HAP-1 (cell line): Measurements from ENCODE around the gene CSF2.

Source experiments
- DNase-seq, 2 experiments: peaks; one replicate each; pipeline ENCODE4 v3.0.0-alpha.2; 2016 to 2020; ENCODE audit warnings: low spot score in 2 of 2
- H3K27me3 ChIP-seq: fragments of 250-450 bp; sonication (Bioruptor Pico); 2 replicates; pipeline ENCODE4 v1.5.1; 2020; ENCODE audit warnings: low read depth, mild to moderate bottlenecking, moderate library complexity
- H3K36me3 ChIP-seq: fragments of 250-450 bp; sonication (Bioruptor Pico); replicated peaks from 2 replicates; pipeline ENCODE4 v1.5.1; 2020; ENCODE audit warnings: mild to moderate bottlenecking
- H3K4me1 ChIP-seq: fragments of 250-450 bp; sonication (Bioruptor Pico); 2 replicates; pipeline ENCODE4 v1.5.1; 2020; ENCODE audit warnings: mild to moderate bottlenecking
- H3K4me3 ChIP-seq: fragments of 250-450 bp; sonication (Bioruptor Pico); 2 replicates; pipeline ENCODE4 v1.5.1; 2020; ENCODE audit warnings: mild to moderate bottlenecking, moderate library complexity
- H3K9me3 ChIP-seq: fragments of 250-450 bp; sonication (Bioruptor Pico); 2 replicates; pipeline ENCODE4 v1.5.1; 2020; ENCODE audit warnings: mild to moderate bottlenecking, moderate library complexity
- in situ Hi-C: fragments of 300-500 bp; cut with MboI; formaldehyde crosslinking; loops from 3 replicates; pipeline ENCODE4 v1.14.3; 2020; ENCODE audit warnings: low sequenced_read_pairs, inconsistent platforms, mixed read lengths

Gene CSF2

GRCh38 chr5:132049559-132049958 is 24.0 kb upstream of the CSF2 start:
- Histone ChIP-seq H3K4me3 (no peak overlapping the region), H3K4me1 (no peaks in the 10 kb centered on the region), H3K27me3 (no peaks in the 10 kb centered on the region), H3K9me3 (no peaks in the 10 kb centered on the region), H3K36me3 (no peaks in the 10 kb centered on the region)
- in situ Hi-C loops = no loop called here
- DNase-seq = no peak

- Histone ChIP-seq H3K36me3 (no peaks in the 10 kb centered on the region), H3K27me3 (no peaks in the 10 kb centered on the region), H3K4me3 (no peak overlapping the region), H3K9me3 (no peaks in the 10 kb centered on the region), H3K4me1 (no peaks in the 10 kb centered on the region)
- in situ Hi-C loops = no loop called here
- no peak for DNase-seq
Measured at GRCh38 chr5:132050136-132050535, 23.5 kb upstream of the CSF2 start.

GRCh38 chr5:132050661-132051552 is 22.7 kb upstream of the CSF2 start:
- Histone ChIP-seq H3K4me1 (no peaks in the 10 kb centered on the region), H3K36me3 (no peaks in the 10 kb centered on the region), H3K27me3 (no peaks in the 10 kb centered on the region), H3K9me3 (no peaks in the 10 kb centered on the region), H3K4me3 (no peak overlapping the region)
- no peak for DNase-seq
- in situ Hi-C loops = no loop called here

- no peaks in the 10 kb centered on the region for H3K9me3 ChIP-seq
- H3K4me1 ChIP-seq = no peaks in the 10 kb centered on the region
- H3K36me3 ChIP-seq = no peaks in the 10 kb centered on the region
- DNase-seq = no peak
- H3K27me3 ChIP-seq = no peaks in the 10 kb centered on the region
- in situ Hi-C loops = no loop called here
- H3K4me3 ChIP-seq = no peak overlapping the region
Measured at GRCh38 chr5:132052520-132052919, 21.1 kb upstream of the CSF2 start.

- in situ Hi-C loops = no loop called here
- Histone ChIP-seq H3K36me3 (no peaks in the 10 kb centered on the region), H3K4me3 (no peak overlapping the region), H3K4me1 (no peaks in the 10 kb centered on the region), H3K27me3 (no peaks in the 10 kb centered on the region), H3K9me3 (no peaks in the 10 kb centered on the region)
- no peak for DNase-seq
Measured at GRCh38 chr5:132053483-132053882, 20.1 kb upstream of the CSF2 start.

- no peaks in the 10 kb centered on the region for H3K27me3 ChIP-seq
- in situ Hi-C loops = no loop called here
- no peak for DNase-seq
- no peaks in the 10 kb centered on the region for H3K9me3 ChIP-seq
- H3K4me1 ChIP-seq = no peaks in the 10 kb centered on the region
- no peaks in the 10 kb centered on the region for H3K36me3 ChIP-seq
- H3K4me3 ChIP-seq = no peak overlapping the region
Measured at GRCh38 chr5:132054031-132054696, 19.4 kb upstream of the CSF2 start.

GRCh38 chr5:132054697-132055440 is 18.7 kb upstream of the CSF2 start:
- in situ Hi-C loops = no loop called here
- H3K36me3 ChIP-seq = no peaks in the 10 kb centered on the region
- H3K4me1 ChIP-seq = no peaks in the 10 kb centered on the region
- no peaks in the 10 kb centered on the region for H3K9me3 ChIP-seq
- no peak overlapping the region for H3K4me3 ChIP-seq
- DNase-seq = peak in 1 of 2 experiments; percentile 3
- no peaks in the 10 kb centered on the region for H3K27me3 ChIP-seq

- in situ Hi-C loops = no loop called here
- Histone ChIP-seq H3K4me3 (no peak overlapping the region), H3K36me3 (no peaks in the 10 kb centered on the region), H3K9me3 (no peaks in the 10 kb centered on the region), H3K4me1 (no peaks in the 10 kb centered on the region), H3K27me3 (no peaks in the 10 kb centered on the region)
- no peak for DNase-seq
Measured at GRCh38 chr5:132055441-132055807, 18.2 kb upstream of the CSF2 start.

- DNase-seq = peak in 1 of 2 experiments; percentile 5
- in situ Hi-C loops = no loop called here
Measured at GRCh38 chr5:132055808-132056609, 17.6 kb upstream of the CSF2 start.

GRCh38 chr5:132056610-132057497 is 16.7 kb upstream of the CSF2 start:
- DNase-seq = peak in 1 of 2 experiments; percentile 6
- Histone ChIP-seq H3K4me3 (no peak overlapping the region), H3K36me3 (no peaks in the 10 kb centered on the region), H3K9me3 (no peaks in the 10 kb centered on the region), H3K4me1 (no peaks in the 10 kb centered on the region), H3K27me3 (no peaks in the 10 kb centered on the region)
- in situ Hi-C loops = no loop called here

More at GRCh38 chr5:132055808-132056609, 17.6 kb upstream of the CSF2 start:
- H3K27me3 ChIP-seq = no peaks in the 10 kb centered on the region
- no peaks in the 10 kb centered on the region for H3K36me3 ChIP-seq
- no peaks in the 10 kb centered on the region for H3K9me3 ChIP-seq
- H3K4me3 ChIP-seq = no peak overlapping the region
- no peaks in the 10 kb centered on the region for H3K4me1 ChIP-seq

- no peaks in the 10 kb centered on the region for H3K9me3 ChIP-seq
- peak in 1 of 2 experiments; percentile 2 for DNase-seq
- H3K4me3 ChIP-seq = no peak overlapping the region
- in situ Hi-C loops = no loop called here
- no peaks in the 10 kb centered on the region for H3K27me3 ChIP-seq
- H3K36me3 ChIP-seq = no peaks in the 10 kb centered on the region
- H3K4me1 ChIP-seq = no peaks in the 10 kb centered on the region
Measured at GRCh38 chr5:132057498-132058255, 15.9 kb upstream of the CSF2 start.

GRCh38 chr5:132058646-132059042 is 14.9 kb upstream of the CSF2 start:
- no peaks in the 10 kb centered on the region for H3K4me1 ChIP-seq
- in situ Hi-C loops = no loop called here
- no peaks in the 10 kb centered on the region for H3K36me3 ChIP-seq
- H3K4me3 ChIP-seq = no peak overlapping the region
- no peaks in the 10 kb centered on the region for H3K9me3 ChIP-seq
- peak in 1 of 2 experiments; percentile 3 for DNase-seq
- H3K27me3 ChIP-seq = no peaks in the 10 kb centered on the region
